Peyer's patch (tissue), 4 donors: ENCODE data around the gene CDK2. TPM values are rescaled to one million over a fixed set of nuclear protein-coding genes. Genes with fewer than 3 reads are reported as not detected.
"Not testable (repeated sequence)": the region's sequence is repeated elsewhere in the genome, so short reads cannot be mapped to it uniquely, and the experiment has no call there.

Experiments used
- DNase-seq, 3 donors: peaks; one replicate each; pipeline ENCODE4 v3.0.0-alpha.2; 2017 to 2019
- H3K27ac ChIP-seq, 4 donors: fragments of 200-600 bp; sonication (generic); one replicate each; pipeline ENCODE4 v1.5.1; 2016 to 2019
- H3K27me3 ChIP-seq, 2 donors: fragments of 200-600 bp; sonication (generic); one replicate each; pipeline ENCODE4 v1.5.1; 2019
- H3K36me3 ChIP-seq, 3 donors: fragments of 200-600 bp; sonication (generic); one replicate each; pipeline ENCODE4 v1.5.1; 2016 to 2019
- H3K4me1 ChIP-seq, 4 donors: fragments of 200-600 bp; sonication (generic); one replicate each; pipeline ENCODE4 v1.5.1; 2016 to 2019
- H3K4me3 ChIP-seq, 4 donors: fragments of 200-600 bp; sonication (generic); 1 replicate in 3 of 4; 2 replicates in 1 of 4; pipeline ENCODE4 v1.5.1; 2016 to 2019; ENCODE audit warnings: mild to moderate bottlenecking in 1 of 4
- H3K9me3 ChIP-seq, 4 donors: fragments of 200-600 bp; sonication (generic); one replicate each; pipeline ENCODE4 v1.5.1; 2016 to 2019; ENCODE audit warnings: mild to moderate bottlenecking in 1 of 4
- CTCF ChIP-seq, 6 experiments: fragments of 450-650 bp in 4 of 6; fragments of 200-600 bp in 2 of 6; sonication (generic) in 1 of 6; IDR thresholded peaks; one replicate each; pipeline ENCODE4 v1.5.1; 2017 to 2019; ENCODE audit warnings: antibody characterized with exemption in 6 of 6, mild to moderate bottlenecking in 3 of 6, moderate library complexity in 1 of 6
- POLR2A ChIP-seq, 2 donors: fragments of 450-650 bp; IDR thresholded peaks; one replicate each; pipeline ENCODE4 v1.5.1; 2017; ENCODE audit warnings: antibody characterized with exemption in 2 of 2, mild to moderate bottlenecking in 2 of 2, moderate library complexity in 2 of 2
- total RNA-seq, 4 donors: library from RNA; depleted of rRNA; stranded (reverse); fragments of >200 nt; gene quantifications; one replicate each; pipeline ENCODE4 v1.1.0, GENCODE V29; 2016

CDK2 gene
- total RNA-seq, 4 donors from 2014 or later: 7.7 to 55.3 (median 13.4) TPM

DNA sequence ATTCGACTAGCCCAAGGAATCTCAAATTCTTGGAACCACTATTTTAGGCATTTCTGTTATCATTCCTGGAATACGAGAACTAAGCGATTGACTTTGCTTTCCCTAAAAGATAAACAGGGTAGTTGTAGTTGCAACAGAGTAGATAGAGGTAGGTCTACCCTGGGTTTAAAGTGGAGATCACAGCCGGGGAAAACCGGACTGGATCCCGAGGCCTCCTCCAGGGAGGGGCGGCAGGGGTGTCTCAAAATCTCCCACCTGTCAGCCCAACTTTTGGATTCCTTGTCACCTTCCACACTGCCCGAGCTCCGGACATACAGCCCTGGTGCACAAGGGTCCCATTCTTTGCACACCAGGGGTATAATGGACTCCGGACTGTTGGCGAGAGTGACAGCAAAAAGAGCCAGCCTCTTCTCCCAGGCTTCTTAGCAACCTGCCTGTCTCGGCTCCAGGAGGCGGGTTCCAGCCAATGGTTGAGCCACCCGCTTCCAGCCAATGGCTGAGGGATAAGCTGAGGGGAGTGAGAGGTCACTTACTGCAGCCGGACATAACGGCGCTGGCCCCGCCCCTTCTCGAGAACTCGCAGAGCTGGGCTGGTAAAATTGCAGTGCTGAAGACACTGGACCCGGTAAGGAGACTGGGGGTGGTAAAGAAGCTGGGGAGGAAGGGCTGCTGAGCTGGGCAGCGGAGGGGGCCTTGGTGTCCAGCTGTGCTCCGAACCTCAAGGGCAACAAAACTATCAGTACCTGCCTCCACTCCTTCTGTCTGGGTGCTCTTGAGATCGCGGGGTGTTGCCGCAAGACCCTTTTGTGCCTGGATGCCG lies 30.3 kb downstream of the CDK2 start, which contains the start of gene SUOX:
Gene SUOX (plus strand): TSS at position 562 of the 820 bp plus-strand sequence. CDS start 4,946 bp downstream, outside the sequence.
- Histone ChIP-seq H3K9me3 (no peaks in the 10 kb centered on the region), H3K27me3 (no peaks in the 10 kb centered on the region), H3K27ac (peak within 1 kb of the TSS; percentile 55 to 84 (median 72)), H3K4me3 (peak within 1 kb of the TSS; percentile 26 to 75 (median 58)), H3K36me3 (peaks cover 0 to 22% (median 0%) of the 10 kb centered on the region in 3 donors), H3K4me1 (peaks cover 0 to 32% (median 0%) of the 10 kb centered on the region in 4 donors)
- TF ChIP-seq CTCF (IDR thresholded peaks at IDR 0.05) (no peak), POLR2A (IDR thresholded peaks at IDR 0.05) (peak; percentile 67 to 73)
- DNase-seq: peak; percentile 82 to 97 (median 95)

DNA sequence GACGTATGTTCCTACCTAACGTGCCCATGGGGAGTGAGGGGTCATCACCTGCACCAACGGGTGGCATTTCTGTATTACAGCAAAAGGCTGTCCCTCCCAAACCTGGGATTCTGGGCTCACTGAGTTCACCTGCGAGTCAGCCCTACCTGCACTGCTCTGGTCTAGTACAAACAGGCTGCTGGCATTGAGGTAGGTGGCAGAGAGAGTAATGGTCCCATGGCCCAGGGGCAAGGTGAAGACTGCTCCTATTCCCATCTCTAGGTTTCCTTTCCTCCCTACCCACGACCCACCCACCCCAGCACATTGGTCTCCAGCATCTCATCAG lies 30.9 kb downstream of the CDK2 start:
- no peaks in the 10 kb centered on the region for H3K27me3 ChIP-seq
- H3K9me3 ChIP-seq: no peaks in the 10 kb centered on the region
- peak overlapping the region; percentile 50 to 84 (median 72) for H3K27ac ChIP-seq
- no peak for TF ChIP-seq POLR2A (IDR thresholded peaks at IDR 0.05)
- TF ChIP-seq CTCF (IDR thresholded peaks at IDR 0.05): no peak
- H3K4me1 ChIP-seq: peaks cover 0 to 34% (median 0%) of the 10 kb centered on the region in 4 donors
- H3K36me3 ChIP-seq: peaks cover 0 to 19% (median 0%) of the 10 kb centered on the region in 3 donors
- no peak for DNase-seq
- peak overlapping the region; percentile 26 to 75 (median 58) for H3K4me3 ChIP-seq

DNA sequence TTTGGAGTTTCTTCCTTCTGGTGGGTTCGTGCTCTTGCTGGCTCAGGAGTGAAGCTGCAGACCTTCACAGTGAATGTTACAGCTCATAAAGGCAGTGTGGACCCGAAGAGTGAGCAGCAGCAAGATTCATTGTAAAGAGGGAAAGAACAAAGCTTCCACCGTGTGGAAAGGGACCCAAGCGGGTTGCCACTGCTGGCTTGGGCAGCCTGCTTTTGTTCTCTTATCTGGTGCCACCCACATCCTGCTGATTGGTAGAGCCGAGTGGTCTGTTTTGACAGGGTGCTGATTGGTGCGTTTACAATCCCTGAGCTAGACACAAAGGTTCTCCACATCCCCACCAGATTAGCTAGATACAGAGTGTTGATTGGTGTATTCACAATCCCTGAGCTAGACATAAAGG lies 32.9 kb downstream of the CDK2 start:
- Histone ChIP-seq H3K4me1 (peaks cover 0 to 34% (median 0%) of the 10 kb centered on the region in 4 donors), H3K36me3 (peaks cover 0 to 15% (median 0%) of the 10 kb centered on the region in 3 donors)
- H3K9me3 ChIP-seq, H3K27ac ChIP-seq, H3K27me3 ChIP-seq, H3K4me3 ChIP-seq, DNase-seq: not testable (repeated sequence)

GRCh38 chr12:55999999-56000540 lies 33.4 kb downstream of the CDK2 start:
- DNase-seq, H3K27ac ChIP-seq, H3K9me3 ChIP-seq, H3K4me3 ChIP-seq, H3K27me3 ChIP-seq: not testable (repeated sequence)
- peaks cover 0 to 15% (median 0%) of the 10 kb centered on the region in 3 donors for H3K36me3 ChIP-seq
- H3K4me1 ChIP-seq: peaks cover 0 to 34% (median 0%) of the 10 kb centered on the region in 4 donors

DNA sequence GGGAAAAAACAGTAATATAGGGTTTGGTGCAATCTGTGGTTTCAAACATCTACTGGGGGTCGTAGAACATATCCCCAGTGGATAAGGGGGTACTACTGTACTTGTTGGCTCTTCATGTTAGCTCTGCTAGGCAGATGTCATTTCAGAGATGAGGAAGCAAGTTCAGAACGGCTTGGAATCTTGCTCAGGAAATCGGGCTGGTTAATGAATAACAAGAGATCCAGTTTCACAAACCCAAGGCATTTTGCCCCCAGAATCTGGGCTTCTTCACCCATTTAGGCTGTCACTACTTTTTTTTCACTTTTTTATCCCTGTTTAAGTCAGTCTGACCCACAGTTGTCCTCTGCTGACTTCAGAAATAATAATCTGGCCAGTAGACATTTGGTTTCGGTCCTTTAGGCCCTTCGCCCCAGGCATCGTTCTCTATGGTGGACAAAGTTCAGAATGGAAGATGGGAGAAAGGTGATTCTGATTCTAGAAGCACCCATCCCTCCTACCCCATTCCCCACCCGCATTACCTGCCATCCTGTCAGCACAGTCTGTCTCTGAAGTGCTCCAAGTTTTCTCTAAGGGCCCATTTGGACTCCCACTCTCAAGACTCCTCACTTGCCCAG lies 35.0 kb downstream of the CDK2 start:
- no peaks in the 10 kb centered on the region for H3K27me3 ChIP-seq
- H3K4me3 ChIP-seq: no peak overlapping the region
- H3K4me1 ChIP-seq: peaks cover 0 to 29% (median 0%) of the 10 kb centered on the region in 4 donors
- H3K9me3 ChIP-seq: no peaks in the 10 kb centered on the region
- no peak for TF ChIP-seq CTCF (IDR thresholded peaks at IDR 0.05)
- TF ChIP-seq POLR2A (IDR thresholded peaks at IDR 0.05): no peak
- peaks cover 0 to 15% (median 0%) of the 10 kb centered on the region in 3 donors for H3K36me3 ChIP-seq
- H3K27ac ChIP-seq: peak overlapping the region in 2 of 4 donors; percentile 30 to 57
- no peak for DNase-seq

DNA sequence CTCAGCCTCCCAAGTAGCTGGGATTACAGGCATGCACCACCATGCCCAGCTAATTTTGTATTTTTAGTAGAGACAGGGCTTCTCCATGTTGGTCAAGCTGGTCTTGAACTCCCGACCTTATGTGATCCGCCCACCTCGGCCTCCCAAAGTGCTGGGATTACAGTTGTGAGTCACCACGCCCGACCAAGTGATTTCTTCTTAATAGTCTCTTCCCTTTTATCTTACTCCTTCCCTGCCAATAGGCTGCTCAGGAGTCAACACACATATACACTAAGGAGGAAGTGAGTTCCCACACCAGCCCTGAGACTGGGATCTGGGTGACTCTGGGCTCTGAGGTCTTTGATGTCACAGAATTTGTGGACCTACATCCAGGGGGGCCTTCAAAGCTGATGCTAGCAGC lies 36.7 kb downstream of the CDK2 start:
- not testable (repeated sequence) for H3K9me3 ChIP-seq, H3K27ac ChIP-seq, DNase-seq, H3K27me3 ChIP-seq, H3K4me3 ChIP-seq
- Histone ChIP-seq H3K4me1 (peaks cover 0 to 32% (median 0%) of the 10 kb centered on the region in 4 donors), H3K36me3 (peaks cover 0 to 15% (median 0%) of the 10 kb centered on the region in 3 donors)

DNA sequence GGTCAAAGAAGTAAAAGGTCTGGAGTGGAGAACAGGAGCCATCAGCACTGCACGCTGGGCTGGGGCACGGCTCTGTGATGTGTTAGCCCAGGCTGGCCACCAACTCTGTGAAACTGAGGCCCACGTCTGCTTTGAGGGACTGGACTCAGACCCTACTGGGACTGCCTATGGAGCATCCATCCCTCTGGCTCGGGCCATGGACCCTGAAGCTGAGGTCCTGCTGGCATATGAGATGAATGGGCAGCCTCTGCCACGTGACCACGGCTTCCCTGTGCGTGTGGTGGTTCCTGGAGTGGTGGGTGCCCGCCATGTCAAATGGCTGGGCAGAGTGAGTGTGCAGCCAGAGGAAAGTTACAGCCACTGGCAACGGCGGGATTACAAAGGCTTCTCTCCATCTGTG lies 37.6 kb downstream of the CDK2 start:
- H3K9me3 ChIP-seq: no peaks in the 10 kb centered on the region
- H3K27me3 ChIP-seq: no peaks in the 10 kb centered on the region
- H3K4me3 ChIP-seq: no peak overlapping the region
- H3K27ac ChIP-seq: no peak overlapping the region
- TF ChIP-seq POLR2A (IDR thresholded peaks at IDR 0.05) (no peak), CTCF (IDR thresholded peaks at IDR 0.05) (no peak)
- H3K4me1 ChIP-seq: peaks cover 0 to 27% (median 0%) of the 10 kb centered on the region in 4 donors
- no peak for DNase-seq
- peaks cover 0 to 15% (median 0%) of the 10 kb centered on the region in 3 donors for H3K36me3 ChIP-seq
